IMR-90 (cell line): ENCODE measurements around the gene LMNB1. TPM values are rescaled to one million over a fixed set of nuclear protein-coding genes. Genes with fewer than 3 reads are reported as not detected.

Experiments
- ATAC-seq: fragments of 200-7000 bp; cut with Tn5 transposase; 2 replicates; pipeline ENCODE4 v1.9.1; 2020; ENCODE audit warnings: low read depth, mild to moderate bottlenecking, moderate library complexity
- BruUV-seq: library from RNA; stranded (reverse); fragments of 400-500 nt; replicated peaks from 2 replicates; lab custom pipeline; 2021; lab: Mats Ljungman, UMichigan
- CTCF ChIA-PET: fragments of 300-600 bp; formaldehyde crosslinking; extraction: SDS; loops from one replicate; lab custom pipeline; 2021; ENCODE audit warnings: antibody characterized with exemption; lab: Yijun Ruan, JAX
- POLR2A ChIA-PET: fragments of 300-600 bp; sonication (Branson Sonifier 250); formaldehyde crosslinking; loops from one replicate; lab custom pipeline; 2022; ENCODE audit warnings: antibody characterized with exemption; ENCODE audit not compliant: unreplicated experiment; lab: Charles Lee
- DNase-seq: peaks from one replicate; pipeline ENCODE4 v3.0.0; 2013
- H2AFZ ChIP-seq: replicated peaks from 2 replicates; pipeline ENCODE3; 2013; ENCODE audit warnings: low read length, mild to moderate bottlenecking; ENCODE audit not compliant: poor library complexity
- H2AK5ac ChIP-seq: 2 replicates; pipeline ENCODE4 v1.6.1; 2013; ENCODE audit warnings: low read depth, low read length, inconsistent platforms
- H2AK9ac ChIP-seq: replicated peaks from 2 replicates; pipeline ENCODE3; 2013; ENCODE audit warnings: mild to moderate bottlenecking, low read depth, low read length, moderate library complexity; ENCODE audit not compliant: poor library complexity
- H2BK120ac ChIP-seq: 2 replicates; pipeline ENCODE4 v1.6.1; 2013; ENCODE audit warnings: low read depth, low read length, inconsistent platforms
- H2BK15ac ChIP-seq: 3 replicates; pipeline ENCODE4 v1.6.1; 2013; ENCODE audit warnings: low read depth, low read length, inconsistent platforms
- H2BK20ac ChIP-seq: 2 replicates; pipeline ENCODE4 v1.6.1; 2013; ENCODE audit warnings: low read depth, mild to moderate bottlenecking, inconsistent platforms, low read length, moderate library complexity
- H2BK5ac ChIP-seq: 2 replicates; pipeline ENCODE4 v1.6.1; 2013; ENCODE audit warnings: mild to moderate bottlenecking, low read depth, low read length, inconsistent platforms; ENCODE audit not compliant: poor library complexity, severe bottlenecking
- H3K14ac ChIP-seq: replicated peaks from 2 replicates; pipeline ENCODE4 v1.6.1; 2013; ENCODE audit warnings: low read depth, low read length, inconsistent platforms
- H3K18ac ChIP-seq: 2 replicates; pipeline ENCODE4 v1.6.1; 2013; ENCODE audit warnings: low read depth, low read length, control low read depth
- H3K23ac ChIP-seq: 2 replicates; pipeline ENCODE4 v1.6.1; 2013; ENCODE audit warnings: low read depth, low read length, inconsistent platforms
- H3K27ac ChIP-seq: 2 replicates; pipeline ENCODE4 v1.5.1; 2013; ENCODE audit warnings: mild to moderate bottlenecking, control low read depth, low read length; ENCODE audit not compliant: insufficient read depth
- H3K27me3 ChIP-seq: 2 replicates; pipeline ENCODE4 v1.6.1; 2013; ENCODE audit warnings: low read length; ENCODE audit not compliant: control insufficient read depth, insufficient read depth
- H3K36me3 ChIP-seq: 2 replicates; pipeline ENCODE4 v1.6.1; 2013; ENCODE audit warnings: low read length, mixed read lengths; ENCODE audit not compliant: control insufficient read depth, insufficient read depth
- H3K4ac ChIP-seq: 2 replicates; pipeline ENCODE4 v1.6.1; 2013; ENCODE audit warnings: low read depth, low read length, inconsistent platforms
- H3K4me1 ChIP-seq: 2 replicates; pipeline ENCODE4 v1.6.1; 2013; ENCODE audit warnings: low read length, mixed read lengths; ENCODE audit not compliant: control insufficient read depth, insufficient read depth
- H3K4me2 ChIP-seq: 2 replicates; pipeline ENCODE4 v1.6.1; 2013; ENCODE audit warnings: low read depth, mild to moderate bottlenecking, control low read depth, low read length, moderate library complexity
- H3K4me3 ChIP-seq: 2 replicates; pipeline ENCODE4 v1.5.1; 2013; ENCODE audit warnings: low read depth, mild to moderate bottlenecking, control low read depth, low read length, moderate library complexity; ENCODE audit not compliant: insufficient read depth
- H3K56ac ChIP-seq: 2 replicates; pipeline ENCODE4 v1.6.1; 2013; ENCODE audit warnings: low read length, inconsistent platforms; ENCODE audit not compliant: insufficient read depth; ENCODE audit errors: extremely low read depth
- H3K79me1 ChIP-seq, 2 experiments: 2 replicates each; pipeline ENCODE4 v1.6.1; 2013; ENCODE audit warnings: low read length in 2 of 2, inconsistent platforms in 1 of 2, low read depth in 1 of 2
- H3K9ac ChIP-seq: 2 replicates; pipeline ENCODE4 v1.6.1; 2013; ENCODE audit warnings: low read depth, low read length, control low read depth
- H3K9me1 ChIP-seq: 2 replicates; pipeline ENCODE4 v1.6.1; 2013; ENCODE audit warnings: low read length, inconsistent platforms; ENCODE audit not compliant: insufficient read depth
- H3K9me3 ChIP-seq: 2 replicates; pipeline ENCODE4 v1.6.1; 2013; ENCODE audit warnings: low read length; ENCODE audit not compliant: control insufficient read depth, insufficient read depth
- H4K20me1 ChIP-seq: 2 replicates; pipeline ENCODE4 v1.6.1; 2013; ENCODE audit warnings: low read length, inconsistent platforms; ENCODE audit not compliant: insufficient read depth
- H4K5ac ChIP-seq: 2 replicates; pipeline ENCODE4 v1.6.1; 2013; ENCODE audit warnings: mild to moderate bottlenecking, low read depth, low read length, control low read depth
- H4K8ac ChIP-seq, 2 experiments: 2 replicates each; pipeline ENCODE4 v1.6.1; 2013; ENCODE audit warnings: low read depth in 2 of 2, low read length in 2 of 2, control low read depth in 1 of 2, inconsistent platforms in 1 of 2
- H4K91ac ChIP-seq: 2 replicates; pipeline ENCODE4 v1.6.1; 2013; ENCODE audit warnings: low read depth, low read length, inconsistent platforms; ENCODE audit not compliant: insufficient read depth
- BHLHE40 ChIP-seq: fragments of 150-350 bp; IDR thresholded peaks from 2 replicates; pipeline ENCODE4 v1.6.1; 2016; ENCODE audit warnings: mild to moderate bottlenecking, low read depth, low read length
- CEBPB ChIP-seq: IDR thresholded peaks from 2 replicates; pipeline ENCODE4 v1.6.1; 2012; ENCODE audit warnings: low read depth, low read length, improper control_type of control experiment
- CHD1 ChIP-seq: IDR thresholded peaks from 2 replicates; pipeline ENCODE4 v1.6.1; 2012; ENCODE audit warnings: low read depth, low read length, improper control_type of control experiment
- ELK1 ChIP-seq: fragments of 150-350 bp; IDR thresholded peaks from 2 replicates; pipeline ENCODE4 v1.6.1; 2016; ENCODE audit warnings: low read depth, mild to moderate bottlenecking, low read length, moderate library complexity, borderline replicate concordance
- FOS ChIP-seq: fragments of 150-350 bp; IDR thresholded peaks from 2 replicates; pipeline ENCODE4 v1.6.1; 2016; ENCODE audit warnings: low read depth, low read length
- MAFK ChIP-seq: IDR thresholded peaks from 2 replicates; pipeline ENCODE4 v1.6.1; 2012; ENCODE audit warnings: low read depth, low read length, improper control_type of control experiment
- MAZ ChIP-seq: IDR thresholded peaks from 2 replicates; pipeline ENCODE4 v1.6.1; 2012; ENCODE audit warnings: low read depth, mild to moderate bottlenecking, low read length, improper control_type of control experiment, moderate library complexity, borderline replicate concordance
- MXI1 ChIP-seq: IDR thresholded peaks from 2 replicates; pipeline ENCODE4 v1.6.1; 2012; ENCODE audit warnings: low read depth, mild to moderate bottlenecking, low read length, moderate library complexity, borderline replicate concordance
- POLR2A ChIP-seq: IDR thresholded peaks from 2 replicates; pipeline ENCODE4 v1.6.1; 2012; ENCODE audit warnings: mild to moderate bottlenecking, low read depth, low read length
- RAD21 ChIP-seq: IDR thresholded peaks from 2 replicates; pipeline ENCODE4 v1.6.1; 2012; ENCODE audit warnings: low read length, improper control_type of control experiment
- RCOR1 ChIP-seq: IDR thresholded peaks from 2 replicates; pipeline ENCODE4 v1.6.1; 2012; ENCODE audit warnings: mild to moderate bottlenecking, low read length, improper control_type of control experiment; ENCODE audit not compliant: insufficient replicate concordance
- RFX5 ChIP-seq: IDR thresholded peaks from 2 replicates; pipeline ENCODE4 v1.8.0; 2012; ENCODE audit warnings: low read depth, mild to moderate bottlenecking, low read length, moderate library complexity
- SMC3 ChIP-seq: fragments of 150-350 bp; IDR thresholded peaks from 2 replicates; pipeline ENCODE4 v1.6.1; 2016; ENCODE audit warnings: low read depth, mild to moderate bottlenecking, antibody characterized with exemption, low read length, moderate library complexity
- WGBS, 2 experiments: methylation state at CpG; one replicate each; pipeline versions ENCODE4 v1.1.5 to v1.1.7; 2013; ENCODE audit warnings: missing lambda C conversion rate in 2 of 2; ENCODE audit not compliant: insufficient read length in 1 of 2; ENCODE audit errors: extremely low coverage in 2 of 2; 5-methylcytosine and 5-hydroxymethylcytosine counted together
- dilution Hi-C: fragments of 300-500 bp; cut with HindIII; formaldehyde crosslinking; loops from one replicate; pipeline ENCODE4 v1.14.3; 2018; ENCODE audit warnings: low sequenced_read_pairs; ENCODE audit not compliant: unreplicated experiment
- in situ Hi-C: fragments of 300-500 bp; cut with MboI; formaldehyde crosslinking; loops from 3 replicates; pipeline ENCODE4 v1.14.3; 2019; ENCODE audit warnings: low sequenced_read_pairs, inconsistent platforms, mixed read lengths
- intact Hi-C: fragments of 100-400 bp; cut with micrococcal nuclease; formaldehyde crosslinking; loops from 2 replicates; pipeline ENCODE4 v1.10.0; 2022
- polyA plus RNA-seq, 3 experiments: library from polyadenylated mRNA; depleted of rRNA; stranded (reverse); fragments of >200 nt; gene quantifications; 2 replicates each; pipeline ENCODE4 v1.2.3, GENCODE V29; 2012; ENCODE audit warnings: low replicate concordance in 1 of 3
- total RNA-seq: library from RNA; depleted of rRNA; stranded (reverse); fragments of >200 nt; gene quantifications from 2 replicates; pipeline ENCODE4 v1.2.3, GENCODE V29; 2012

LMNB1 gene
- total and polyA plus RNA-seq, 2 of the 4 experiments (the other 2 are of a cell fraction) = 36.0 to 53.6 TPM

GRCh38 chr5:126877602-126878001, 100.7 kb downstream of the LMNB1 start:
- Histone ChIP-seq H3K4me1 (no peaks in the 10 kb centered on the region; the same call in 1 of the 2 replicates), H2AFZ (no peak overlapping the region), H3K4ac (no peak overlapping the region), H2AK5ac (no peak overlapping the region), H3K14ac (no peak overlapping the region), H2BK15ac (no peak overlapping the region), H2BK5ac (no peak overlapping the region), H3K18ac (no peak overlapping the region), H4K91ac (no peak overlapping the region), H4K5ac (no peak overlapping the region), H2BK120ac (no peak overlapping the region), H4K20me1 (no peaks in the 10 kb centered on the region), H3K9ac (no peak overlapping the region), H3K79me1 (no peaks in the 10 kb centered on the region), H3K23ac (no peak overlapping the region), H3K56ac (no peak overlapping the region), H2AK9ac (no peak overlapping the region), H3K27ac (no peak overlapping the region), H2BK20ac (no peak overlapping the region), H3K36me3 (no peaks in the 10 kb centered on the region), H3K27me3 (no peaks in the 10 kb centered on the region), H4K8ac (no peak overlapping the region), H3K9me1 (peaks cover 4% of the 10 kb centered on the region; the same call in 1 of the 2 replicates), H3K9me3 (no peaks in the 10 kb centered on the region), H3K4me2 (no peak overlapping the region), H3K4me3 (no peak overlapping the region)
- BruUV-seq = no TSS peak
- WGBS, 2 experiments = no CpG with 5 or more reads among the region's 7 CpGs
- TF ChIP-seq BHLHE40 (no peak), MXI1 (no peak), RAD21 (no peak), RCOR1 (no peak), ELK1 (no peak), RFX5 (no peak), POLR2A (no peak), MAFK (no peak), CEBPB (no peak), SMC3 (no peak), CHD1 (no peak), FOS (no peak), MAZ (no peak)
- peak; percentile 51; the same call in 1 of the 2 replicates for ATAC-seq
- intact Hi-C loops = no loop called here
- in situ Hi-C loops = no loop called here
- dilution Hi-C loops = no loop called here
- POLR2A ChIA-PET = no interaction called here
- peak; percentile 17 for DNase-seq
- CTCF ChIA-PET = no interaction called here
